HepG2 (cell line): ENCODE measurements around the gene DMGDH. TPM values are rescaled to one million over a fixed set of nuclear protein-coding genes. Genes with fewer than 3 reads are reported as not detected.

Experiments used
- ATAC-seq: fragments of 200-7000 bp; cut with Tn5 transposase; 3 replicates; pipeline ENCODE4 v1.9.1; 2020; ENCODE audit warnings: mild to moderate bottlenecking, moderate library complexity
- BruUV-seq: library from RNA; stranded (reverse); fragments of 400-500 nt; replicated peaks from 2 replicates; lab custom pipeline; 2021; lab: Mats Ljungman, UMichigan
- CTCF ChIA-PET: fragments of 300-600 bp; formaldehyde crosslinking; extraction: SDS; loops from one replicate; lab custom pipeline; 2021; ENCODE audit warnings: low total read pairs, inconsistent platforms, low intra/inter-chr PET ratio; lab: Yijun Ruan, JAX
- POLR2A ChIA-PET: fragments of 350-600 bp; sonication (Branson Sonifier 250); formaldehyde crosslinking; loops from one replicate; lab custom pipeline; 2020; ENCODE audit warnings: antibody characterized with exemption, inconsistent platforms; lab: Yijun Ruan, JAX
- DNase-seq: peaks from one replicate; pipeline ENCODE4 v3.0.0-alpha.2; 2015; ENCODE audit warnings: low spot score
- FAIRE-seq: peaks from 3 replicates; lab custom pipeline; 2011; peaks lifted over from hg19 to GRCh38; lab: Jason Lieb, UNC
- H2AFZ ChIP-seq: one replicate; pipeline ENCODE4 v1.6.1; 2011; ENCODE audit warnings: low read length, inconsistent platforms
- H3K27ac ChIP-seq: fragments of 300-600 bp; 3 replicates; pipeline ENCODE4 v1.8.0; 2011; ENCODE audit warnings: mixed run types, mild to moderate bottlenecking, mixed read lengths, low read length, inconsistent platforms; ENCODE audit not compliant: insufficient read depth; ENCODE audit errors: extremely low read length
- H3K27me3 ChIP-seq, 2 experiments: fragments of 200-600 bp in 1 of 2; 2 replicates in 1 of 2; 3 replicates in 1 of 2; pipeline versions ENCODE4 v1.6.0 to v1.8.0; 2011; ENCODE audit warnings: low read length in 2 of 2, mild to moderate bottlenecking in 2 of 2, moderate library complexity in 2 of 2, inconsistent platforms in 1 of 2; ENCODE audit not compliant: insufficient read depth in 2 of 2, control insufficient read depth in 1 of 2
- H3K36me3 ChIP-seq, 2 experiments: fragments of 200-600 bp in 1 of 2; replicated peaks in 1 of 2; 2 replicates in 1 of 2; 3 replicates in 1 of 2; pipeline versions ENCODE4 v1.5.1 to v1.8.0; 2011; ENCODE audit warnings: low read length in 2 of 2, inconsistent platforms in 1 of 2; ENCODE audit not compliant: insufficient read depth in 2 of 2, control insufficient read depth in 1 of 2
- H3K4me1 ChIP-seq: 2 replicates; pipeline ENCODE4 v1.5.1; 2012; ENCODE audit warnings: low read length, inconsistent platforms; ENCODE audit not compliant: insufficient read depth
- H3K4me2 ChIP-seq: 2 replicates; pipeline ENCODE4 v1.6.0; 2011; ENCODE audit warnings: low read depth, low read length, inconsistent platforms
- H3K4me3 ChIP-seq, 3 experiments: fragments of 200-600 bp in 1 of 3; sonication (generic), shearing (Covaris generic) in 1 of 3; replicated peaks in 1 of 3; 2 replicates each; pipeline ENCODE4 v1.5.1; 2011 to 2016; ENCODE audit warnings: low read length in 3 of 3, inconsistent platforms in 2 of 3, low read depth in 2 of 3, mild to moderate bottlenecking in 2 of 3, control low read depth in 1 of 3, mixed read lengths in 1 of 3; ENCODE audit not compliant: insufficient read depth in 1 of 3
- H3K79me2 ChIP-seq: one replicate; pipeline ENCODE4 v1.6.1; 2011; ENCODE audit warnings: low read length, inconsistent platforms; ENCODE audit not compliant: insufficient read depth
- H3K9ac ChIP-seq: 2 replicates; pipeline ENCODE4 v1.6.0; 2011; ENCODE audit warnings: mild to moderate bottlenecking, low read depth, low read length, inconsistent platforms; ENCODE audit not compliant: insufficient read depth
- H3K9me3 ChIP-seq: 2 replicates; pipeline ENCODE4 v1.5.1; 2012; ENCODE audit warnings: mild to moderate bottlenecking, low read length
- H4K20me1 ChIP-seq: 2 replicates; pipeline ENCODE4 v1.6.0; 2011; ENCODE audit warnings: inconsistent platforms, mild to moderate bottlenecking, low read length, moderate library complexity; ENCODE audit not compliant: insufficient read depth
- ATF7-NPFF ChIP-seq: sonication (generic); formaldehyde crosslinking; IDR thresholded peaks from 2 replicates; pipeline ENCODE4 v1.8.1; 2023; ENCODE audit warnings: mild to moderate bottlenecking, low read depth, missing genetic modification reagents, moderate library complexity
- CHD2 ChIP-seq: IDR thresholded peaks from 2 replicates; pipeline ENCODE4 v1.6.1; 2011; ENCODE audit warnings: low read depth, low read length, improper control_type of control experiment
- FOXK2 ChIP-seq: fragments of 450-650 bp; IDR thresholded peaks from 2 replicates; pipeline ENCODE4 v1.6.1; 2016
- IRF2 ChIP-seq: IDR thresholded peaks from 2 replicates; pipeline ENCODE4 v1.6.1; 2018; ENCODE audit warnings: missing genetic modification reagents, missing compliant biosample characterization
- NCOA2 ChIP-seq: sonication (generic); formaldehyde crosslinking; IDR thresholded peaks from 2 replicates; pipeline ENCODE4 v1.8.0; 2022; ENCODE audit warnings: inconsistent platforms
- RXRA ChIP-seq: sonication (generic); formaldehyde crosslinking; IDR thresholded peaks from 2 replicates; pipeline ENCODE4 v1.5.1; 2020; ENCODE audit warnings: missing genetic modification reagents
- ZKSCAN8 ChIP-seq: IDR thresholded peaks from 2 replicates; pipeline ENCODE4 v1.6.1; 2016; ENCODE audit warnings: borderline replicate concordance, missing genetic modification reagents, missing compliant biosample characterization
- ZNF3 ChIP-seq: IDR thresholded peaks from 2 replicates; pipeline ENCODE4 v1.7.0; 2017; ENCODE audit warnings: inconsistent platforms
- ZNF672 ChIP-seq: sonication (generic); formaldehyde crosslinking; IDR thresholded peaks from 2 replicates; pipeline ENCODE4 v1.8.1; 2022; ENCODE audit warnings: missing genetic modification reagents
- ZNF674 ChIP-seq: sonication (generic); formaldehyde crosslinking; IDR thresholded peaks from 2 replicates; pipeline ENCODE4 v1.5.0; 2020; ENCODE audit warnings: low read depth, mild to moderate bottlenecking, missing genetic modification reagents
- ZNF768 ChIP-seq: sonication (generic); formaldehyde crosslinking; IDR thresholded peaks from 2 replicates; pipeline ENCODE4 v1.4.0; 2020; ENCODE audit warnings: missing genetic modification reagents
- ZNF773 ChIP-seq: sonication (generic); formaldehyde crosslinking; IDR thresholded peaks from 2 replicates; pipeline ENCODE4 v1.4.0; 2020; ENCODE audit warnings: missing genetic modification reagents, borderline replicate concordance
- WGBS: methylation state at CpG from one replicate; pipeline ENCODE4 v1.1.6; 2017; ENCODE audit warnings: low lambda C conversion rate; 5-methylcytosine and 5-hydroxymethylcytosine counted together
- in situ Hi-C: cut with HindIII; loops from 2 replicates; pipeline ENCODE4 v1.10.0; 2017; ENCODE audit warnings: low pct_unique_long_range_greater_than_20kb; ENCODE audit not compliant: extremely low pct_ligation_motif_present
- intact Hi-C: fragments of 100-400 bp; cut with micrococcal nuclease; formaldehyde crosslinking; loops from one replicate; pipeline ENCODE4 v1.10.0; 2022; ENCODE audit not compliant: unreplicated experiment
- polyA plus RNA-seq, 8 experiments: library from polyadenylated mRNA; depleted of rRNA in 3 of 8; stranded (reverse) in 7 of 8; unstranded in 1 of 8; fragments of >200 nt; fragmentation: Illumina TruSeq in 4 of 8; extraction: Trizol in 4 of 8; gene quantifications; 2 replicates each; pipeline versions ENCODE4 v1.2.1 to v1.2.3, GENCODE V29; 2011 to 2016; ENCODE audit warnings: low read depth in 4 of 8, missing spikeins in 1 of 8, mixed read lengths in 1 of 8; ENCODE audit not compliant: insufficient read depth in 1 of 8
- total RNA-seq, 5 experiments: library from RNA; depleted of rRNA; stranded (reverse); fragments of >200 nt; fragmentation: Illumina TruSeq; extraction: Trizol; gene quantifications; 2 replicates each; pipeline ENCODE4 v1.2.3, GENCODE V29; 2016; ENCODE audit warnings: low read depth in 1 of 5
- TF ChIP-seq, protein P1 (sequence below): sonication (generic); formaldehyde crosslinking; IDR thresholded peaks from 2 replicates; pipeline ENCODE4 v1.5.0; 2020; ENCODE audit warnings: mild to moderate bottlenecking, missing genetic modification reagents, moderate library complexity
- TF ChIP-seq, protein P2 (sequence below): sonication (generic); formaldehyde crosslinking; IDR thresholded peaks from 2 replicates; pipeline ENCODE4 v1.5.0; 2020; ENCODE audit warnings: missing genetic modification reagents, mild to moderate bottlenecking, borderline replicate concordance
- TF ChIP-seq, protein P3 (sequence below): sonication (generic); formaldehyde crosslinking; IDR thresholded peaks from 2 replicates; pipeline ENCODE4 v1.4.0; 2020; ENCODE audit warnings: missing genetic modification reagents, borderline replicate concordance
- TF ChIP-seq, protein P4 (sequence below): sonication (generic); formaldehyde crosslinking; IDR thresholded peaks from 2 replicates; pipeline ENCODE4 v1.4.0; 2020; ENCODE audit warnings: missing genetic modification reagents
- TF ChIP-seq, protein P5 (sequence below): IDR thresholded peaks from 2 replicates; pipeline ENCODE4 v1.6.1; 2012; ENCODE audit warnings: inconsistent platforms

Gene DMGDH
- total and polyA plus RNA-seq, 2 of the 13 experiments (the other 11 are each of a cell fraction or from before 2014, with no cell fraction given) = 3.6 to 7.9 TPM

DNA sequence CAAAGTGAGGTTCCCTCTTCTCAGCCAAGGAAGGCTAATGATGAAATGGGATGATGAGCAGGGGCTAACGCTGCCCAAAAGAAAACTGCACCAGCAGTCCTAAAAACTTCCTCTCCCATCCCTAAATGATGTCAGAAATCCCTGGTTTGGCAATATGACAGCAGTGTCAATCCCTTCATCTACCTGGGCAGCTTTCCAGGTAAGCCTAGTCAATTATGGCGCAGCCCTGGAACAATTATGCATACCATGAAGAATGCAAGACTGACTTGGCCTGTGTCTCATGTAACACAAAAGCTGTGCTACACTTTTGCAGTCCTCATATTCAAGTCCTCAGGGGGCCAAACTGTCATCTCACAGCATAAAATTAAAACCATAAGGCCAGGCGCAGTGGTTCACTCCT, 7.0 kb downstream of the DMGDH start (continued):
- TF ChIP-seq ZNF773 (CRISPR knock-in tag) (no peak), NCOA2 (CRISPR knock-in tag) (no peak), ATF7-NPFF (CRISPR knock-in tag) (no peak), FOXK2 (no peak)

DNA sequence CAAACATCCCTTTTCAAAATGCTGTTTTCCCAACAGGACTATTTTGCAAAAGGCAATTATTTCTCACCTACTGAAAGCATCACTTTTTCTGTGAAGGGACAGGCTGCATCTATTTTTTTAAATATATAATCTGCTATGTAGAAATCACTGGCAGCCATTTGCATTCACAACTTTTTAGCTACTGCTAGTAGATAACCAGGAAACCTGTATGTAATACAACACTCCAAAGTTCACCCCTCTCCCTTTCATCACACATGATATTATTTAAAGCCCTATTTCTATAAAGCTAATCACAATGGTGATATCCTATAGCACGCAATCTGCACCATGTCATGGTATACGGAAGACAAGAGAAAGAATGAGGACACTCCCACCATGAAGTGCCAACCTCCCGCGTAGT, 9.8 kb downstream of the DMGDH start:
- Histone ChIP-seq H3K27me3 (no peaks in the 10 kb centered on the region), H3K27ac (no peak overlapping the region), H3K79me2 (no peaks in the 10 kb centered on the region), H3K4me2 (no peak overlapping the region), H4K20me1 (no peaks in the 10 kb centered on the region), H3K4me3 (no peak overlapping the region), H3K4me1 (no peaks in the 10 kb centered on the region; the same call in 1 of the 2 replicates), H2AFZ (no peak overlapping the region), H3K9me3 (no peaks in the 10 kb centered on the region), H3K9ac (no peak overlapping the region), H3K36me3 (no peaks in the 10 kb centered on the region)
- TF ChIP-seq, protein P1, sequence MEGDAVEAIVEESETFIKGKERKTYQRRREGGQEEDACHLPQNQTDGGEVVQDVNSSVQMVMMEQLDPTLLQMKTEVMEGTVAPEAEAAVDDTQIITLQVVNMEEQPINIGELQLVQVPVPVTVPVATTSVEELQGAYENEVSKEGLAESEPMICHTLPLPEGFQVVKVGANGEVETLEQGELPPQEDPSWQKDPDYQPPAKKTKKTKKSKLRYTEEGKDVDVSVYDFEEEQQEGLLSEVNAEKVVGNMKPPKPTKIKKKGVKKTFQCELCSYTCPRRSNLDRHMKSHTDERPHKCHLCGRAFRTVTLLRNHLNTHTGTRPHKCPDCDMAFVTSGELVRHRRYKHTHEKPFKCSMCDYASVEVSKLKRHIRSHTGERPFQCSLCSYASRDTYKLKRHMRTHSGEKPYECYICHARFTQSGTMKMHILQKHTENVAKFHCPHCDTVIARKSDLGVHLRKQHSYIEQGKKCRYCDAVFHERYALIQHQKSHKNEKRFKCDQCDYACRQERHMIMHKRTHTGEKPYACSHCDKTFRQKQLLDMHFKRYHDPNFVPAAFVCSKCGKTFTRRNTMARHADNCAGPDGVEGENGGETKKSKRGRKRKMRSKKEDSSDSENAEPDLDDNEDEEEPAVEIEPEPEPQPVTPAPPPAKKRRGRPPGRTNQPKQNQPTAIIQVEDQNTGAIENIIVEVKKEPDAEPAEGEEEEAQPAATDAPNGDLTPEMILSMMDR (CRISPR knock-in tag) = no peak
- TF ChIP-seq ZNF3 = no peak
- TF ChIP-seq ZKSCAN8 (CRISPR knock-in tag) = no peak
- no peak for TF ChIP-seq ZNF768 (CRISPR knock-in tag)
- TF ChIP-seq ZNF674 (CRISPR knock-in tag) = no peak
- TF ChIP-seq IRF2 (CRISPR knock-in tag) = no peak
- no peak for TF ChIP-seq CHD2
- TF ChIP-seq, protein P2, sequence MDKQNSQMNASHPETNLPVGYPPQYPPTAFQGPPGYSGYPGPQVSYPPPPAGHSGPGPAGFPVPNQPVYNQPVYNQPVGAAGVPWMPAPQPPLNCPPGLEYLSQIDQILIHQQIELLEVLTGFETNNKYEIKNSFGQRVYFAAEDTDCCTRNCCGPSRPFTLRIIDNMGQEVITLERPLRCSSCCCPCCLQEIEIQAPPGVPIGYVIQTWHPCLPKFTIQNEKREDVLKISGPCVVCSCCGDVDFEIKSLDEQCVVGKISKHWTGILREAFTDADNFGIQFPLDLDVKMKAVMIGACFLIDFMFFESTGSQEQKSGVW (CRISPR knock-in tag) = no peak
- TF ChIP-seq, protein P3, sequence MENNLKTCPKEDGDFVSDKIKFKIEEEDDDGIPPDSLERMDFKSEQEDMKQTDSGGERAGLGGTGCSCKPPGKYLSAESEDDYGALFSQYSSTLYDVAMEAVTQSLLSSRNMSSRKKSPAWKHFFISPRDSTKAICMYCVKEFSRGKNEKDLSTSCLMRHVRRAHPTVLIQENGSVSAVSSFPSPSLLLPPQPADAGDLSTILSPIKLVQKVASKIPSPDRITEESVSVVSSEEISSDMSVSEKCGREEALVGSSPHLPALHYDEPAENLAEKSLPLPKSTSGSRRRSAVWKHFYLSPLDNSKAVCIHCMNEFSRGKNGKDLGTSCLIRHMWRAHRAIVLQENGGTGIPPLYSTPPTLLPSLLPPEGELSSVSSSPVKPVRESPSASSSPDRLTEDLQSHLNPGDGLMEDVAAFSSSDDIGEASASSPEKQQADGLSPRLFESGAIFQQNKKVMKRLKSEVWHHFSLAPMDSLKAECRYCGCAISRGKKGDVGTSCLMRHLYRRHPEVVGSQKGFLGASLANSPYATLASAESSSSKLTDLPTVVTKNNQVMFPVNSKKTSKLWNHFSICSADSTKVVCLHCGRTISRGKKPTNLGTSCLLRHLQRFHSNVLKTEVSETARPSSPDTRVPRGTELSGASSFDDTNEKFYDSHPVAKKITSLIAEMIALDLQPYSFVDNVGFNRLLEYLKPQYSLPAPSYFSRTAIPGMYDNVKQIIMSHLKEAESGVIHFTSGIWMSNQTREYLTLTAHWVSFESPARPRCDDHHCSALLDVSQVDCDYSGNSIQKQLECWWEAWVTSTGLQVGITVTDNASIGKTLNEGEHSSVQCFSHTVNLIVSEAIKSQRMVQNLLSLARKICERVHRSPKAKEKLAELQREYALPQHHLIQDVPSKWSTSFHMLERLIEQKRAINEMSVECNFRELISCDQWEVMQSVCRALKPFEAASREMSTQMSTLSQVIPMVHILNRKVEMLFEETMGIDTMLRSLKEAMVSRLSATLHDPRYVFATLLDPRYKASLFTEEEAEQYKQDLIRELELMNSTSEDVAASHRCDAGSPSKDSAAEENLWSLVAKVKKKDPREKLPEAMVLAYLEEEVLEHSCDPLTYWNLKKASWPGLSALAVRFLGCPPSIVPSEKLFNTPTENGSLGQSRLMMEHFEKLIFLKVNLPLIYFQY (CRISPR knock-in tag) = no peak
- TF ChIP-seq ZNF672 = no peak
- TF ChIP-seq, protein P4, sequence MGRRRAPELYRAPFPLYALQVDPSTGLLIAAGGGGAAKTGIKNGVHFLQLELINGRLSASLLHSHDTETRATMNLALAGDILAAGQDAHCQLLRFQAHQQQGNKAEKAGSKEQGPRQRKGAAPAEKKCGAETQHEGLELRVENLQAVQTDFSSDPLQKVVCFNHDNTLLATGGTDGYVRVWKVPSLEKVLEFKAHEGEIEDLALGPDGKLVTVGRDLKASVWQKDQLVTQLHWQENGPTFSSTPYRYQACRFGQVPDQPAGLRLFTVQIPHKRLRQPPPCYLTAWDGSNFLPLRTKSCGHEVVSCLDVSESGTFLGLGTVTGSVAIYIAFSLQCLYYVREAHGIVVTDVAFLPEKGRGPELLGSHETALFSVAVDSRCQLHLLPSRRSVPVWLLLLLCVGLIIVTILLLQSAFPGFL (CRISPR knock-in tag) = no peak
- TF ChIP-seq, protein P5, sequence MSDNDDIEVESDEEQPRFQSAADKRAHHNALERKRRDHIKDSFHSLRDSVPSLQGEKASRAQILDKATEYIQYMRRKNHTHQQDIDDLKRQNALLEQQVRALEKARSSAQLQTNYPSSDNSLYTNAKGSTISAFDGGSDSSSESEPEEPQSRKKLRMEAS = no peak
- TF ChIP-seq RXRA = no peak
- in situ Hi-C loops = no loop called here
- intact Hi-C loops = no loop called here
- 99% methylated on average over 4 of the region's 4 CpGs for WGBS
- no peak for ATAC-seq
- POLR2A ChIA-PET = no interaction called here
- no peak for DNase-seq
- CTCF ChIA-PET = no interaction called here
- BruUV-seq = no TSS peak
- no peak for FAIRE-seq
